HepG2 (cell line): ENCODE data around the gene LYZ. TPM values are rescaled to one million over a fixed set of nuclear protein-coding genes. Genes with fewer than 3 reads are reported as not detected.
A peak's percentile ranks its signal among the peaks of the same experiment; 100 is the strongest.

Source experiments
- AHDC1 ChIP-seq: sonication (generic); formaldehyde crosslinking; IDR thresholded peaks from 2 replicates; pipeline ENCODE4 v1.5.1; 2020; ENCODE audit warnings: mild to moderate bottlenecking, missing genetic modification reagents, borderline replicate concordance
- BRCA1 ChIP-seq: sonication (generic); formaldehyde crosslinking; IDR thresholded peaks from 2 replicates; pipeline ENCODE4 v1.4.0; 2020; ENCODE audit warnings: missing genetic modification reagents
- CCDC6 ChIP-seq: sonication (generic); formaldehyde crosslinking; IDR thresholded peaks from 2 replicates; pipeline ENCODE4 v1.8.1; 2022; ENCODE audit warnings: mild to moderate bottlenecking, missing genetic modification reagents, moderate library complexity
- CEBPB ChIP-seq: IDR thresholded peaks from 2 replicates; pipeline ENCODE4 v1.6.1; 2011; ENCODE audit warnings: low read depth, low read length, improper control_type of control experiment, borderline replicate concordance
- FOXC1 ChIP-seq: sonication (generic); formaldehyde crosslinking; IDR thresholded peaks from 2 replicates; pipeline ENCODE4 v1.8.0; 2022; ENCODE audit warnings: mild to moderate bottlenecking, missing genetic modification reagents, borderline replicate concordance
- KLF15 ChIP-seq: sonication (generic); formaldehyde crosslinking; IDR thresholded peaks from 2 replicates; pipeline ENCODE4 v1.8.1; 2023; ENCODE audit warnings: borderline replicate concordance, mild to moderate bottlenecking, inconsistent platforms, missing genetic modification reagents, mixed read lengths
- KMT2A ChIP-seq: sonication (generic); formaldehyde crosslinking; IDR thresholded peaks from 2 replicates; pipeline ENCODE4 v1.4.0; 2020; ENCODE audit warnings: missing genetic modification reagents
- LCORL ChIP-seq, 2 experiments: fragments of 450-650 bp in 1 of 2; sonication (generic) in 1 of 2; formaldehyde crosslinking in 1 of 2; IDR thresholded peaks; 2 replicates each; pipeline versions ENCODE4 v1.5.0 to v1.6.1; 2017 to 2020; ENCODE audit warnings: antibody characterized with exemption in 1 of 2, missing genetic modification reagents in 1 of 2
- SAFB2 ChIP-seq: sonication (generic); formaldehyde crosslinking; IDR thresholded peaks from 2 replicates; pipeline ENCODE4 v1.5.1; 2020; ENCODE audit warnings: missing genetic modification reagents, low read depth, mild to moderate bottlenecking, borderline replicate concordance
- TAF1 ChIP-seq: sonication (generic); formaldehyde crosslinking; IDR thresholded peaks from 2 replicates; pipeline ENCODE4 v1.4.0; 2020; ENCODE audit warnings: missing genetic modification reagents
- WIZ ChIP-seq: sonication (generic); formaldehyde crosslinking; IDR thresholded peaks from 2 replicates; pipeline ENCODE4 v1.5.1; 2020; ENCODE audit warnings: mild to moderate bottlenecking, missing genetic modification reagents
- ZFP90 ChIP-seq: sonication (generic); formaldehyde crosslinking; IDR thresholded peaks from 2 replicates; pipeline ENCODE4 v1.8.0; 2022; ENCODE audit warnings: missing genetic modification reagents, mild to moderate bottlenecking, inconsistent platforms, borderline replicate concordance
- ZNF326 ChIP-seq: sonication (generic); formaldehyde crosslinking; IDR thresholded peaks from 2 replicates; pipeline ENCODE4 v1.4.0; 2020; ENCODE audit warnings: missing genetic modification reagents, borderline replicate concordance
- ZNF331 ChIP-seq: sonication (generic); formaldehyde crosslinking; IDR thresholded peaks from 2 replicates; pipeline ENCODE4 v1.4.0; 2020; ENCODE audit warnings: missing genetic modification reagents
- ZNF891 ChIP-seq: sonication (generic); formaldehyde crosslinking; IDR thresholded peaks from 2 replicates; pipeline ENCODE4 v1.5.0; 2020; ENCODE audit warnings: mild to moderate bottlenecking, missing genetic modification reagents
- polyA plus RNA-seq, 8 experiments: library from polyadenylated mRNA; depleted of rRNA in 3 of 8; stranded (reverse) in 7 of 8; unstranded in 1 of 8; fragments of >200 nt; fragmentation: Illumina TruSeq in 4 of 8; extraction: Trizol in 4 of 8; gene quantifications; 2 replicates each; pipeline versions ENCODE4 v1.2.1 to v1.2.3, GENCODE V29; 2011 to 2016; ENCODE audit warnings: low read depth in 4 of 8, missing spikeins in 1 of 8, mixed read lengths in 1 of 8; ENCODE audit not compliant: insufficient read depth in 1 of 8
- total RNA-seq, 5 experiments: library from RNA; depleted of rRNA; stranded (reverse); fragments of >200 nt; fragmentation: Illumina TruSeq; extraction: Trizol; gene quantifications; 2 replicates each; pipeline ENCODE4 v1.2.3, GENCODE V29; 2016; ENCODE audit warnings: low read depth in 1 of 5
- TF ChIP-seq, protein P1 (sequence below): sonication (generic); formaldehyde crosslinking; IDR thresholded peaks from 2 replicates; pipeline ENCODE4 v1.4.0; 2020; ENCODE audit warnings: missing genetic modification reagents, mild to moderate bottlenecking, borderline replicate concordance
- TF ChIP-seq, protein P2 (sequence below): sonication (generic); formaldehyde crosslinking; IDR thresholded peaks from 2 replicates; pipeline ENCODE4 v1.5.1; 2020; ENCODE audit warnings: missing genetic modification reagents, mild to moderate bottlenecking, borderline replicate concordance

Gene LYZ
- total and polyA plus RNA-seq, 2 of the 13 experiments (the other 11 are each of a cell fraction or from before 2014, with no cell fraction given) = 1,788 to 2,054 TPM

DNA sequence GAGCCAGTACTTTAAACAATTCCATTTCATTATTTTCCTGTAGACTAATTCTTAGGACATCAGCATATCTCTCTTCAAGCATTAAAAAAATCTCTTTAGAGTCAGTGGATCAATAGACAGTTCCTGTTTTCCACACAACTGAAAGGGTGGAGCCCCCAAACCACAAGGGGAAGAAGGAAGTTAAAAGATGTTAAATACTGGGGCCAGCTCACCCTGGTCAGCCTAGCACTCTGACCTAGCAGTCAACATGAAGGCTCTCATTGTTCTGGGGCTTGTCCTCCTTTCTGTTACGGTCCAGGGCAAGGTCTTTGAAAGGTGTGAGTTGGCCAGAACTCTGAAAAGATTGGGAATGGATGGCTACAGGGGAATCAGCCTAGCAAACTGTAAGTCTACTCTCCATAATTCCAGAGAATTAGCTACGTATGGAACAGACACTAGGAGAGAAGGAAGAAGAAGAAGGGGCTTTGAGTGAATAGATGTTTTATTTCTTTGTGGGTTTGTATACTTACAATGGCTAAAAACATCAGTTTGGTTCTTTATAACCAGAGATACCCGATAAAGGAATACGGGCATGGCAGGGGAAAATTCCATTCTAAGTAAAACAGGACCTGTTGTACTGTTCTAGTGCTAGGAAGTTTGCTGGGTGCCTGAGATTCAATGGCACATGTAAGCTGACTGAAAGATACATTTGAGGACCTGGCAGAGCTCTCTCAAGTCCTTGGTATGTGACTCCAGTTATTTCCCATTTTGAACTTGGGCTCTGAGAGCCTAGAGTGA lies at the start of gene LYZ (continued):
- TF ChIP-seq, protein P1, sequence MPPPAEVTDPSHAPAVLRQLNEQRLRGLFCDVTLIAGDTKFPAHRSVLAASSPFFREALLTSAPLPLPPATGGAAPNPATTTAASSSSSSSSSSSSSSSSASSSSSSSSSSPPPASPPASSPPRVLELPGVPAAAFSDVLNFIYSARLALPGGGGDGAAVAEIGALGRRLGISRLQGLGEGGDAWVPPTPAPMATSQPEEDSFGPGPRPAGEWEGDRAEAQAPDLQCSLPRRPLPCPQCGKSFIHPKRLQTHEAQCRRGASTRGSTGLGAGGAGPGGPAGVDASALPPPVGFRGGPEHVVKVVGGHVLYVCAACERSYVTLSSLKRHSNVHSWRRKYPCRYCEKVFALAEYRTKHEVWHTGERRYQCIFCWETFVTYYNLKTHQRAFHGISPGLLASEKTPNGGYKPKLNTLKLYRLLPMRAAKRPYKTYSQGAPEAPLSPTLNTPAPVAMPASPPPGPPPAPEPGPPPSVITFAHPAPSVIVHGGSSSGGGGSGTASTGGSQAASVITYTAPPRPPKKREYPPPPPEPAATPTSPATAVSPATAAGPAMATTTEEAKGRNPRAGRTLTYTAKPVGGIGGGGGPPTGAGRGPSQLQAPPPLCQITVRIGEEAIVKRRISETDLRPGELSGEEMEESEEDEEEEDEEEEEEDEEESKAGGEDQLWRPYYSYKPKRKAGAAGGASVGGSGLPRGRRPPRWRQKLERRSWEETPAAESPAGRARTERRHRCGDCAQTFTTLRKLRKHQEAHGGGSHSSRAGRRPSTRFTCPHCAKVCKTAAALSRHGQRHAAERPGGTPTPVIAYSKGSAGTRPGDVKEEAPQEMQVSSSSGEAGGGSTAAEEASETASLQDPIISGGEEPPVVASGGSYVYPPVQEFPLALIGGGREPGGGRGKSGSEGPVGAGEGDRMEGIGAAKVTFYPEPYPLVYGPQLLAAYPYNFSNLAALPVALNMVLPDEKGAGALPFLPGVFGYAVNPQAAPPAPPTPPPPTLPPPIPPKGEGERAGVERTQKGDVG (CRISPR knock-in tag) = no peak
- TF ChIP-seq, protein P2, sequence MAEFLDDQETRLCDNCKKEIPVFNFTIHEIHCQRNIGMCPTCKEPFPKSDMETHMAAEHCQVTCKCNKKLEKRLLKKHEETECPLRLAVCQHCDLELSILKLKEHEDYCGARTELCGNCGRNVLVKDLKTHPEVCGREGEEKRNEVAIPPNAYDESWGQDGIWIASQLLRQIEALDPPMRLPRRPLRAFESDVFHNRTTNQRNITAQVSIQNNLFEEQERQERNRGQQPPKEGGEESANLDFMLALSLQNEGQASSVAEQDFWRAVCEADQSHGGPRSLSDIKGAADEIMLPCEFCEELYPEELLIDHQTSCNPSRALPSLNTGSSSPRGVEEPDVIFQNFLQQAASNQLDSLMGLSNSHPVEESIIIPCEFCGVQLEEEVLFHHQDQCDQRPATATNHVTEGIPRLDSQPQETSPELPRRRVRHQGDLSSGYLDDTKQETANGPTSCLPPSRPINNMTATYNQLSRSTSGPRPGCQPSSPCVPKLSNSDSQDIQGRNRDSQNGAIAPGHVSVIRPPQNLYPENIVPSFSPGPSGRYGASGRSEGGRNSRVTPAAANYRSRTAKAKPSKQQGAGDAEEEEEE (CRISPR knock-in tag) = no peak
- TF ChIP-seq WIZ (CRISPR knock-in tag) (no peak), ZNF891 (CRISPR knock-in tag) (no peak), KLF15 (CRISPR knock-in tag) (no peak), CCDC6 (CRISPR knock-in tag) (peak; percentile 70; the same call in 1 of the 2 replicates), BRCA1 (CRISPR knock-in tag) (peak; percentile 80; the same call in 1 of the 2 replicates), AHDC1 (CRISPR knock-in tag) (peak; percentile 39; the same call in 1 of the 2 replicates), ZNF326 (CRISPR knock-in tag) (no peak), TAF1 (CRISPR knock-in tag) (peak; percentile 96), CEBPB (no peak), SAFB2 (CRISPR knock-in tag) (no peak; the same call in 1 of the 2 replicates), FOXC1 (peak; percentile 60; the same call in 1 of the 2 replicates), ZNF331 (CRISPR knock-in tag) (peak; percentile 85), KMT2A (CRISPR knock-in tag) (peak; percentile 61; the same call in 1 of the 2 replicates), LCORL (IDR thresholded peaks at IDR 0.05) (peak; percentile 62; the same call in 1 of the 2 replicates), LCORL (CRISPR knock-in tag; IDR thresholded peaks at IDR 0.05) (peak; percentile 55; the same call in 1 of the 2 replicates), ZFP90 (CRISPR knock-in tag) (peak; percentile 70; the same call in 1 of the 2 replicates)
